ENCODE results near the gene GRB2. TPM values are rescaled to one million over a fixed set of nuclear protein-coding genes. Genes with fewer than 3 reads are reported as not detected.

Gene GRB2
- total RNA-seq, 1 donor from 2014 or later, result 320 TPM

GRCh38 chr17:75307957-75308731 is 97.3 kb downstream of the GRB2 start:
- H3K4me1 Mint-ChIP-seq, result peaks cover 37% of the 10 kb centered on the region
- intact Hi-C loops (cut with micrococcal nuclease), result no loop called here
- no peaks in the 10 kb centered on the region for H3K27me3 Mint-ChIP-seq
- no peak for TF ChIP-seq CTCF (IDR thresholded peaks at IDR 0.05)
- ATAC-seq (ENCODE audit: low read depth) (no peak), DNase-seq (no peak)
- no peaks in the 10 kb centered on the region for H3K36me3 Mint-ChIP-seq (ENCODE audit: low read depth)
- POLR2A ChIA-PET, result interaction anchor here (1.2 to 22.1 kb wide), 3 partner anchors 11 to 86 kb away, joined by 3 to 1048 read pairs (median 7); partner anchors contain the start of gene SLC25A19
- peak overlapping the region; percentile 61 for H3K27ac Mint-ChIP-seq
- CTCF ChIA-PET, result no interaction called here
- H3K4me3 Mint-ChIP-seq, result no peak overlapping the region
- H3K9me3 Mint-ChIP-seq, result no peaks in the 10 kb centered on the region

- H3K27ac Mint-ChIP-seq, result peak overlapping the region; percentile 18
- intact Hi-C loops (cut with micrococcal nuclease), result no loop called here
- H3K4me3 Mint-ChIP-seq, result no peak overlapping the region
- TF ChIP-seq CTCF (IDR thresholded peaks at IDR 0.05), result no peak
- peaks cover 38% of the 10 kb centered on the region for H3K4me1 Mint-ChIP-seq
- H3K27me3 Mint-ChIP-seq, result no peaks in the 10 kb centered on the region
- ChIA-PET POLR2A (interaction anchor here (0.9 to 17.5 kb wide), 2 partner anchors 12 to 16 kb away, joined by 3 to 1048 read pairs; partner anchors contain the start of gene SLC25A19), CTCF (interaction anchor here (1.0 to 1.2 kb wide), 2 partner anchors 11 to 111 kb away, joined by 3 read pairs; no protein-coding TSS in a partner anchor)
- DNase-seq (no peak), ATAC-seq (ENCODE audit: low read depth) (no peak)
- no peaks in the 10 kb centered on the region for H3K9me3 Mint-ChIP-seq
- H3K36me3 Mint-ChIP-seq (ENCODE audit: low read depth), result peaks cover 4% of the 10 kb centered on the region
These were observed 103.8 kb downstream of the GRB2 start for GRCh38 chr17:75301502-75302206.

GRCh38 chr17:75301049-75301448 is 104.4 kb downstream of the GRB2 start:
- intact Hi-C loops (cut with micrococcal nuclease), result no loop called here
- ChIA-PET POLR2A (interaction anchor here (17.5 kb wide), 1 partner anchor 16 kb away, joined by 1048 read pairs; no protein-coding TSS in a partner anchor), CTCF (interaction anchor here (1.2 kb wide), 1 partner anchor 111 kb away, joined by 3 read pairs; no protein-coding TSS in a partner anchor)
- no peak for ATAC-seq (ENCODE audit: low read depth)
- Mint-ChIP-seq H3K4me3 (no peak overlapping the region), H3K4me1 (peaks cover 40% of the 10 kb centered on the region), H3K27ac (peak overlapping the region; percentile 82), H3K9me3 (no peaks in the 10 kb centered on the region), H3K36me3 (ENCODE audit: low read depth) (peaks cover 4% of the 10 kb centered on the region), H3K27me3 (no peaks in the 10 kb centered on the region)
- no peak for DNase-seq
- TF ChIP-seq CTCF (IDR thresholded peaks at IDR 0.05), result no peak

- ATAC-seq (ENCODE audit: low read depth) (no peak), DNase-seq (no peak)
- peak overlapping the region; percentile 50 for H3K27ac Mint-ChIP-seq
- no peaks in the 10 kb centered on the region for H3K9me3 Mint-ChIP-seq
- H3K4me3 Mint-ChIP-seq, result no peak overlapping the region
- H3K4me1 Mint-ChIP-seq, result peaks cover 46% of the 10 kb centered on the region
- intact Hi-C loops (cut with micrococcal nuclease), result no loop called here
- TF ChIP-seq CTCF (IDR thresholded peaks at IDR 0.05), result no peak
- CTCF ChIA-PET, result no interaction called here
- peaks cover 4% of the 10 kb centered on the region for H3K36me3 Mint-ChIP-seq (ENCODE audit: low read depth)
- no peaks in the 10 kb centered on the region for H3K27me3 Mint-ChIP-seq
- POLR2A ChIA-PET, result interaction anchor here (1.1 to 17.5 kb wide), 2 partner anchors 17 to 105 kb away, joined by 4 to 1048 read pairs; partner anchors contain the start of gene GRB2
These were observed 105.2 kb downstream of the GRB2 start for GRCh38 chr17:75300280-75300679.

Data from activated B cell treated with CpG ODN at 0.5 μM for 24 hours (primary cell).